A673 (cell line): ENCODE data around the gene C4orf50.

Experiments used
- CTCF ChIP-seq: fragments of 300-800, 200-600 bp; sonication (generic); conservative IDR thresholded peaks from 2 replicates; pipeline ENCODE4 v1.5.1; 2017; ENCODE audit warnings: low read depth, mild to moderate bottlenecking, antibody characterized with exemption, low read length, moderate library complexity, mixed read lengths
- EZH2 ChIP-seq: fragments of 200-600 bp; sonication (generic); IDR thresholded peaks from 2 replicates; pipeline ENCODE4 v1.6.1; 2017; ENCODE audit warnings: borderline replicate concordance, low read depth, mild to moderate bottlenecking, mixed read lengths, antibody characterized with exemption, low read length; ENCODE audit not compliant: poor library complexity, severe bottlenecking

GRCh38 chr4:6049278-6049677 lies 31.0 kb upstream of the C4orf50 start:
- TF ChIP-seq CTCF (no peak), EZH2 (no peak)
